NCI-H2081 treated with DMSO at 0.1 percent for 48 hours (cell line): Measurements from ENCODE around the gene MIA3.
"Not testable (repeated sequence)": the region's sequence is repeated elsewhere in the genome, so short reads cannot be mapped to it uniquely, and the experiment has no call there.

ENCODE experiments used
- DNase-seq: peaks from one replicate; lab custom pipeline; 2025; lab: John Stamatoyannopoulos, UW

The MIA3 gene

GRCh38 chr1:222622765-222623164 lies 4.9 kb downstream of the MIA3 start:
- no peak for DNase-seq

- no peak for DNase-seq
Measured at GRCh38 chr1:222623458-222623857, 5.6 kb downstream of the MIA3 start.

- DNase-seq, result no peak
Measured at GRCh38 chr1:222624214-222624613, 6.3 kb downstream of the MIA3 start.

DNA sequence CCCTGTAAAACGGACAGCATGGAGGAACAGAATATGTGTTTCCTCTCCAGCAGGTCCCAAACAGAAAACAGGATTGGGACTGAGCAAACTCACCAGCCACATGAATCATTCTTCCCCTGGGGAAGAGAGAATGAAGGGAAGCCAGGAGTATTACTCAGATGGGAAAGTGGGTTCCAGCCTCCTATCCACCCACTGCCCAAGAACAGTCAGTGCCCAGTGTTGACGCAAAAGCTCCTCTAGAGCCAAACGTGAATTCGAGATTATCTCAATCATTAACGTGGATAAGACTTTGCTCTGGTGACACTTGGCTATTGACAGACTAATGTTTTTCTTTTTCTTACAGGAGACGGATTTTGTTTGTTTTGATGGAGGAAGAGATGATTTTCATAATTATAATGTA lies 9.3 kb downstream of the MIA3 start:
- no peak for DNase-seq

GRCh38 chr1:222629921-222630535 lies 12.1 kb downstream of the MIA3 start:
- DNase-seq, result no peak

DNA sequence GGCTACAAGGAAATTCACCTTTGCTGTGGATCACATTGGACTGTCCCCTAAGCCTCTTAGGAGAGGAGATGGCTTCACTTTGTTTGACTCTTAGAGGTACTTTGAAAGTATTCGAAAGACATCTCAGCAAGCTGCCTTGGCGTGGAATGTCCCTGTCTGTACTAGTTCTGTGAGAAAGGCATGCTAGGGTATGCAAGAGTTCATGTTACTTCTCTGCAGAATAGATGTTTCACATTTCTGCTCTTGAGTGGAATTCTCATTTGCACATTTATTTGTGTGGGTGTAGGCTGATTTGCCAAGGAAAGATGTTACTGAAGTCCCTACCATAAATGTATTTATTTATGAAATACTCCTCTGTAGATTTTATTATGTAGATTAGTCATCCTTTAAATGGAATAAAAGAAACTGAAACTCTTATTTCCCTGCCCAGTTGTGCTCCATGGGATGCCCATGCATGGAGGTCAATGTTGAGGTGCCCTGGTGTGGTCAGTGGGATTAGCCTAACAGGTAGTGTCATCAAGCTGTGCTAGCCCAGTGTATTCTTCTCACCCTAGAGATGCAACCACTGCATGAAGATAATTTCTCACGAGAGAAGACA lies 13.8 kb downstream of the MIA3 start:
- DNase-seq, result no peak

DNA sequence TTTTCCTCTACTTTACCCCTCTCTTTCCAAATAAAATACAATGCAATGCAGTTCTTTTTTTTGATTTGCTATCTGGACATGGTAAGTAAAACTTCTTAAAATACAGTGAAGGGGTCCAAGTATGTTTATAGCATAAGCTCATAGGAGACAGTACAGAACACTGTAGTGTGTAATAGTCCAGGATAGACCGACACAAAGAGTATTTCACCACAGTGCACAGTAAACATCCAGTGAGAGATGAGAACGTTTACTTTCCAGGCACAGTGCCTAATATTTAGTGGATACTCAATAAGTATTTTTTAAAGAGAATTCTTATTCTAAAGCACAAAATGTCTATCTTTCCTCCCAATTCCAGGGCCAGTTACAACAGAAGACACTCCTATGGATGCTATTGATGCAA lies 14.9 kb downstream of the MIA3 start:
- DNase-seq, result no peak

GRCh38 chr1:222634180-222635013 lies 16.5 kb downstream of the MIA3 start:
- peak; percentile 58 for DNase-seq

GRCh38 chr1:222641269-222641948 lies 23.5 kb downstream of the MIA3 start:
- DNase-seq, result no peak

DNA sequence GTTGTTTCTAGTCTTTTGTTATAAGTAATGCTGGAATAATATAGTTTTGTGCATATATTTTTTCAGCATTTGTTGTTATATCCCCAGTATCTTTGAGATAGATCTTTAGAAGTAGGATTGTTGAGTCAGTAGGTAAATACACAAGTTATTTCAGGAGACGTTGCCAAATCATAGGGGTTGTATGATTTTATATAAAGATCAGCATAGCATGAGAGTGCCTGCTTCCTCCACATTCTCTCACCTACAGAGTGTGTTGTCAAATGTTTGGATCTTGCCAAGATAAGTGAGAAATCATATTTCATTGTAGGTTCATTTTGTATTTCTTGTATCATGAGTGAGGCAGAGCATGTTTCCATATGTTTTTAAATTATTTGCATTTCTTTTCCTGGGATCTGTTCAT lies 24.6 kb downstream of the MIA3 start:
- DNase-seq, result no peak

DNA sequence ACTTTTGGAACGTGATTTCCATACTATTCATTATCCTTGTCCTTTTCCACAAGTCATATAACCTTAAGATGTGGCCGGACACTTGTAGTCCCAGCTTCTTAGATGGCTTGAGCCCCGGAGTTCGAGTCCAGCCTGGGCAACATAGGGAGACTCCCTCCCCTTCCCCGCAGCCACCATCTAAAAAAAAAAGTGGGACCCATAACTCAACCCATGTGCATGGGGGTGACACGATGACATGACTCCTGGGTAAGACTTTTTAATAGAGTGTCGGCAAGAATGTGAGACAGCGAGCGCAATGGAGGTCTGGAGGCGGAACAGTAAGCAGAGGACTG lies 25.7 kb downstream of the MIA3 start:
- no peak for DNase-seq

DNA sequence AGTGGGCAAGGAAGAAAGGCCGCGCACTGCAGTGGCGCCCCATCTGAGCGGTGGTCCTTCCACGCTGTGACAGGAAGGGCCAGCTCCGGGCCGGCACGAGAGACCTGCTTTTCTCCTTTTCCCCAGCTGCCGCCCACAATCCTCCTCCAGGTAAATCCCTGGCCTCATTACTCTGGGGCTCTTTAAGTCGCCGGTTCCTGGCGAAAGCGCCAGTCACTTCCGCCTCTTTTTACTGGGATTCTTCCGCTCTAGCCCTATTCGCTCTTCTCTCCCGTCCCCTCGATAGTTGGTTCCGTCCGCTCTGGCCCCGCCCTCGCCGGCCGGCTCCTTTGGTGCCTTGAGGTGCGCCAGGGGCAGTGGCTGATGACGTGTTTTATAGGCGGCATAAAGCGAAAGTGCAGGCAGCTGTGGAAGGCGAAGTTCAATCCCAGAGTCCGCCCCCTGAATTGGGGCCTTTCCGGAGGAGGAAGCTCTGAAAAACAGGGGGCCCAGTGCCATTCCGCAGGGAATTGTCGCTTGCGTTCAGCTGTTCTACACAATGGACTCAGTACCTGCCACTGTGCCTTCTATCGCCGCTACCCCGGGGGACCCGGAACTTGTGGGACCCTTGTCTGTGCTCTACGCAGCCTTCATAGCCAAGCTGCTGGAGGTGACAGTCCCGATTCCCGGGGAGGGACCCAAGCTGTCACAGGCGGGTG lies 26.2 kb downstream of the MIA3 start:
- peak; percentile 99 for DNase-seq

DNA sequence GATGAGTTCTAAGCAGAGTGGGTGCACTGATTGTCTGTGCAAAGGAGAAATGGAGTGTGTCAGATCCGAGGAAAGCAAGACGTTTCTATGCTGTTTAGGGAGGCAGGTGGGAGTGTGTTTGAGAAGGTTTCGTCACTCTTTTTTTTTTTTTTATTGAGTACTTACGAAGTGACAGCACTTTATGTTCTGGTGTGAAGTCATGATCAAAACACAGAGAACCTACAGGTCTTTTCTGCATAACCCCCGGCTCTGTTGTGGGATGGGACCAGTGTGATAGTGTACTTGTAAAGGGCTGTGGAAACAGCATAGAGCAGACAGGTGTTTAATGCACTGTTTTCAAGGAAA lies 26.7 kb downstream of the MIA3 start:
- DNase-seq, result no peak

- DNase-seq, result no peak
Measured at GRCh38 chr1:222652676-222653075, 34.8 kb downstream of the MIA3 start.

- DNase-seq, result no peak
Measured at GRCh38 chr1:222653178-222653827, 35.4 kb downstream of the MIA3 start.

DNA sequence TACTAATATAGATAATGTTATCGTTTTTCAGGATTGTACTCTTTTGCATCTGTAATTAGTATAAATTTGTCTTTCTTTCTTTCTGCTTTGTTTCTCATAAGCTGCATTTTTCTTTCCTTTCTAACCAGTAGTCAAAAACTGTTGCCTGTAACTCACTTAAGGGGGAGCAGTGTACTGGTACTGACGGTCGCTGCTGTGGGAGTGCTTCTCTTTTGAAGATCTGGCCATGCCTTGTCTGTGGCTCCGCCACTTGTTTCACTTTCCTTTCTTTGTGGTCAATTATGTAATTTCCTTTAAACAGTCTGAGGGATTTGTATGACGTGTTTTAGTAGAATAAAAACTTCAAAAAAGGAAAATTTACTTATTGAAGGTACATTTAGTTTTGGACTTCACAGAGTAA lies 37.0 kb downstream of the MIA3 start:
- DNase-seq, result no peak

DNA sequence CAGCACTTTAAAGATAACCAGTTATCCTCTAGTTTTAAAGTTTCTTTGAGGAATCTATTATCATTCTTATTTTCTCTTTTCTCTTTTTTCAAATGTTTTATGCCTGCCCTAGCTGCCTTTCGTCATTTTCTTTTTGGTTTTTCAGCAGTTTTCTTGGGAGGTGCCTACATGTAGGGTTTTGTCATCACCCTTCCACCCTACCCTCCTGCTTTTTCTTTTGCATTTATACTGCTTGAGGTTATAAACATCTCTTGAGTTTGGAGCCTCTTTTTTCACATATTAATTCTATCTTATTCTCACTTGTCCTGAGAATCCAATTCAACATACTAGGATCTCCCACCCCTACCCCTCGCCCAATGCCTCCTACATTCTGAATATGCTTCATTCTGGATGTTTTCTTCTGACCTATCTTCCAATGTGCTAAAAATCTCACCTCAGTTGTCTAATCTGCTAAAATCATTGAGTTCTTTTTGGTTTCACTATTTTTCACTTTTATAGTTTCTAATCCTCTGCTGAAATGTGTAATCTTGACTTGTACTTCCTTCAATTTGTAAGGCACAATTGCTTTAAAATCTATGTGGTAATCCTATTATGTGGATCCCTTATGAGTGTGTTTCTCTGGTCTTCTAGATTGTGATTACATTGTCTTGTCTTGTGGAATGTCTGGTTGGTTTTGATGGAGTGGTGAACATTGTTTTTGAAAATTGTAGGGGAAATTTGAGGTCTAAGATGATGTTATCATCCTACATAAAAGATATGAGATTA lies 38.7 kb downstream of the MIA3 start:
- no peak for DNase-seq

DNA sequence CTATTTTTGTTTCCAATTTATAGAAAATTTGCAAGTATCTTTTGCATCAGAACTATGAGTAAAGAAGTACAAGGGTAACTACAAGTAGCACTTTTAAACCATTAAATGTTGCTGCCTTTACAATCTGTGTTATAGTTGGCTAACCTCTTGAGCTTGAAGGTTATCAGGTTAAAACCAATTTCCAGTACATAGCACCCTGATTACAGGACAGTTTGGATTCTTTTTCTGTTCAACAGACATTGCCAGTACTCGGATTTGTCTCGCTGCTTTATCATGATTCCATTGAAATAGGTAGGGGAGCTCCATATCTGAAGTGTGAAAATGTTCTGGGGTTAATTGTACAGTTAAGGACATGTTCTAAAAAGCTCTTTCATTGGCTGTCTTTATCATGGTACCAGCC lies 40.0 kb downstream of the MIA3 start:
- DNase-seq, result no peak

- DNase-seq, result no peak
Measured at GRCh38 chr1:222663431-222663934, 45.6 kb downstream of the MIA3 start.

DNA sequence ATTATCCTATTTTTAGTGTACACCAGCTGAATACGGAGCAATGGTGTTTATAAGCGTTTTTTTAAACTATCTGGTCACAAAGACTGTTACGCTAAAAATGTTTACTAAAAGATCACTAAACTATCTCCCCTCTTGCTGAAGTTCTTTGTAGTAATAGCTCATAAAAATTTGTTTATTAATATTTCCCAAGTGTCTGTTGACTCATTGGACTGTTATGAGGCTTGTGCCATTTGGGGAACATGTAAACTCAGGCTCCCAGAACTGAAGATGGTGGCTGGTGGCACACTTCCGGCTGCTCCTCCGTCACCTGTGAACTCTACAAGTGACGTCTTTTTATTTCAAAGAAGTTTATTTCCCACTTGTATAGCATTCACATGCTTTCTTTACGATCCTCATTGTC lies 48.1 kb downstream of the MIA3 start:
- no peak for DNase-seq

GRCh38 chr1:222668184-222668583 lies 50.3 kb downstream of the MIA3 start:
- not testable (repeated sequence) for DNase-seq
